HG03521 (cell line): ENCODE measurements around the gene LIMS1.
"Not testable (repeated sequence)": the region's sequence is repeated elsewhere in the genome, so short reads cannot be mapped to it uniquely, and the experiment has no call there.

Experiments
- ATAC-seq: cut with Tn5 transposase; IDR thresholded peaks from one replicate; pipeline ENCODE4 v1.9.1; 2021; ENCODE audit warnings: mild to moderate bottlenecking, moderate library complexity; ENCODE audit not compliant: unreplicated experiment

The LIMS1 gene

DNA sequence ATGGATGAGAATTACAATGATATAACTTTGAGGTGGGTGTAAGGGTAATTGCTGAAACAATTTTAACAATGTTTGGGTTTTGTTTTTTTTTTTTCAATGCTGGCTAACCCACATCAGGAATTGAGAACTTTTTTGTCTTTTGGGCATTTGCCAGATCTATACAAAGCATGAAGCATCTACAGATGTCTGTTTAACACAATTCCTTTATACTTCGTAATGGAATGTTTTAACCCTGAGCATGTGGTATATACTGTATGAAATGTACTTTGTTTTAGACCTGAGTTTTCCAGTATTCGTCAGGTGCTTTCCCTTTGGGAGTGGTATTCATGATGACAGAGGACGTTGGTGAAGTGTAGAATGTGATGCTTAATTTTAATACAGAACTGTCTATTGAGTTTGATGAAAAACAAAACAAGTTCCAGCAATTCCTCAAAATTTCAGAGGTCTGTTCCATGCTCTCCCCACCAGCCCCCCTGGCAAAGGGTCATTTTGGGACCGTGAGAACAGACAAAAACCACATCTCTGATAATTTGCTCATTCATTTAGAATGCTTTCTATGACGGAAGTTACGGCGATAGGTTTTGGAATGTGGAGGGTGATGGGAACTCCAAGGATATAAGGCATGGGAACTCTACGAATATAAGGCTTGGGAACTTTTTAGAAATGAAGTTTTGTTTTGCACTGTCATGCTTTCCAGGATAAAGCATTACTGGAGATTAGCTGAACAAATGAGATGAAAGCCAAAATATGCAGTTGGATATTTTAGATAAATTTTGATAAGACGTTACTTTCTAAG is 14.1 kb downstream of the LIMS1 start:
- no peak for ATAC-seq

DNA sequence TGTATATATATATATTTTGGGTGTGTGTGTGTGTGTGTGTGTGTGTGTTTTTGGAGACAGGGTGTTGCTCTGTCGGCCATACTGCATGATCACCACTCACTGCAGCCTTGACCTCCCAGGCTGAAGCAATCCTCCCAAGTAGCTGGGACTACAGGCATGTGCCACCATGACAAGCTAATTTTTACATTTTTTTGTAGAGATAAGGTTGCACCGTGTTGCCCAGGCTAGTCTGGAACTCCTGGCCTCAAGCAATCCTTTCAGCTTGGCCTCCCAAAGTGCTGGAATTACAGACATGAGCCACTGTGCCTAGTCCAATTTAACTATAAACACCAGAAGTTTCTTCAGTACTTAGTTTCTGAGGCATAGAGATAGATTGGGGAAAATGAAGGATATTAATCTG is 18.3 kb downstream of the LIMS1 start:
- no peak for ATAC-seq

DNA sequence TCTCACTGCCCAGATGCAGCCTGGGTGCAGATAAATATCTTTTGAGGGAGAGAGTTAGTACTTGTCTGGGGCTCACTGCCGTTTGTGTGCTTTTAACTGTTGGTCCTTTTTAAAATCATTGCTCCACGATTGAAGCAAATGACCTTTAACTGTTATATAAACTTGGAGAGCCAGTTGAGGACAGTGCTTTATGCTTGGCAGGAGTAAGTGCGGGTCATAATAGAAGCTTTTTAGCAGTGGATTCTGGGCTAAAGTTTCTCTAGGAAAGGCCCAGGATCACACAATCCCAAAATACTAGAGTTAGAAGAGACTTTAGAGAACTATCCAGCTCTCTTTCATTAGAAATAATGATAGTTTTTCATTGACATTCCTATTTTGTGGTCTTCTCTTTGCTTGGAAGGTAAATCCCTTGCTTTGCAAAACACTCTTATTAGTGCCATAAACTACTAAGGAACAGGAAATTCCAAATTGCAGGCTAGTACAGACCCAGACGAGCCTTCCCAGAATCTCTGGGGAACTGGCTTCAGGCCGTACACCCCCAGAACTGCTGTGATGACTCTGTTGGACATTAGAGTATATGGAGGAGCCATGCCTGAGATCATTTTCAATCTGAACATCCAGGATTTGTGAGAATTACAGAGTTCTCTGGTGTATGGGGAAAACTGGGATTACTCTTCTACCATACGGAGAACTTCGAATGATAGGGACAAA is 19.1 kb downstream of the LIMS1 start:
- ATAC-seq = no peak

DNA sequence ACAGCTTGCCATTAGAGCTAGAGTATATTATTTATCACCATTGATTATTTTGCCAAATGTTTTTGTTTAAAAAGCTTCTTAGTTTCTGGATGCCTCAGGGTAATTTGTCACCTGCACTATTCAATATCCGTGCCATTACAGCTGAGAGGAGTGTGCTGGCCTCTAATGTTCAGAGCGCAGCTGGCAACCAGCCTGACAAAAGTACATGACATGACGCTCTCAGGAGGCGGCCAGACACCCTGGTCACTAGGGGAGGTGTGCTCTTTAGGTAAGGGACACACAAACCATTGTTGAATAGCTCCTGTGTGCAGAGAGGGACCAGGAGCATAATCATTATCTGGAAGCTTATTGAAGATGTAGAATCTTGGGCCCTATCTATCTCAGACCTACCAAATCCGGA is 20.3 kb downstream of the LIMS1 start:
- no peak for ATAC-seq

DNA sequence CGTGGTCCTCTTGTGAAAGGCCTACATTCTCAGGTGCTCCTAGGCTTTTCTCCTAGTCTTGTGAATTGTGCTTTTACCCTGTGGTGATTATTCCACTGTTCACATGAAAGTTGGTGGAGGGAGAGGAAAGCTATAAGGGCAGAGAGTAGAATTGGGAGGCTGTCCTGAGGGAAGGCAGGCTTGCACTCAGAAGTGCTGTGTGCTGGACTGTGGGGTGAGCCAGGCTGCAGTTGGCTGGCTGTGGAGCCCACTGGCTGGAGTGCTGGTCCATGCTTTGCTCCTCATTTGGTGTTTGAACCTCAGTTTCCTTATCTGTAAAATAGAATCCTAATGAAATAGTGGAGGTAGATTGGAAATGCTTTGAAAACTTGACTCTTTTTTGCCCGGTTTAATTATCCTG is 21.3 kb downstream of the LIMS1 start:
- no peak for ATAC-seq

DNA sequence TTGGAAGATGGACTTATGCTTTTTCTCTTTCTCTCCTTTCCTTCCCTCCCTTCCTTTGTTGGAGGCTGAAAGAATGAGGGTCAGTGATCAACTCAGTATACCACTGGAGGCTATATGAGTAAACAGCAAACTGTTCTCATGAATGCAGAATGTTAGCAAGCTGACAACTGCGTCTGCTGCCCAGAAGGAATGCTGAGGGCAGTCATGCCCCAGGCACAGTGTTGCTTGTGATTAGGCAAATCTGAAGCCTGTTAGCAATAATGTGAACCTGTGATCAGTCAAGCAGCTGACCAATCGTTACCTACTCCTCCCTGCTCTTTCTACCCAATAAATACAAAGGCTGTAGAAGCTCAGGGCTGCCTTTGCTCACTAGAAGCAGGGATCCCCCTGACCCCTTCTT is 22.3 kb downstream of the LIMS1 start:
- ATAC-seq = not testable (repeated sequence)

DNA sequence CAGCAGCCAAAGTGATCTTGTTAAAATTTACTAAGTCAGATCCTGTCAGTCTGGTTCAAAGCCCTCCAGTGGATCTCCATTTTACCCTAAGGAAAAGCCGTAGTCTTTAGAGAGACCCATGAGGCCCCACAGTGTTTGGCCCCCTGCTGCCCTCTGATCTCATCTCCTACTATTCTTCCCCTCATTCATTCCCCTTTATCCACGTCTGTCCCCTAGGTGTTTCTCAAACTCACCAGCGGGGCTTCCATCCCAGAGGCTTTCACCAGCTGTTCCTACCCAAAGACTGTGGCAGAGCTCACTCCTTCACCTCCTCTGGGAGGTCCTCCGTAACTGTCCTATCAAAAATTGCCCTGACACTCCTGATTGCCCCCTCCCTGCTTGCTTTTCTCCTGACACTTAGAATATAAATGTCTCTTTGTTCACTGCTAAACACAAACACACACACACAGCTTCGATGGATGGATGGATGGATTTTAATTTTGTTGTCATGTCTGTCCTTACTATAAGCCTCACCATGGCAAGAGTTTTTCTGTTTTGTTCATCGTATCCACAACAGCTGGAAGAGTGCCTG is 26.1 kb downstream of the LIMS1 start:
- ATAC-seq = no peak

DNA sequence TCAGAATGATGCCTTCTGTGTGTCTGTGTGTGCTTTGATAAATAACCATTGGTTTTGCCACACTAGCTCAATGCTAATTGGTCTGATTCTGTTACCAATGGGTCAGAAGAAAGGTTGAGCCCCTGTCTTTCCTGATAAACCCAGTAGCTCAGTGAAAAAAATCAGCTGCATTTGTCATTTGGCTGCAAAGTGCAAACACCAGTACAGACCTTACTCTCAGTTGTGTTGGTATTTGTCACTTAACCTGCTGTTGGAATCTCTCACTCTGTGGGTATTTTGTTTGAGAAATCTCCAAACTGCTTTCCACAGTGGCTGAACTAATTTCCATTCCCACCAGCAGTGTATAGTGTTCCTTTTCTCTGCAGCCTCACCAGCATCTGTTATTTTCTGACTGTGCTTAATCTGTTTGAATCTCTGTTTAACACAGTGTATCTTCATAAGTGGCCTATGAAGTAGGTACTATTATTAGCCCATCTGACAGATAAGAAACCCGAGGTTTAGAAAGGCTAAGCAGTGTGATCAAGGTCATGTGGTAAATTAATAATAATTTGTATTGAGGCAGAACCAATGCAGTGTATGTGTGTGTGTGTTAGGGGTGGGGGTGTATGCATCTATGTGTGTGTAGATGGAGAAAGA is 26.7 kb downstream of the LIMS1 start:
- no peak for ATAC-seq

DNA sequence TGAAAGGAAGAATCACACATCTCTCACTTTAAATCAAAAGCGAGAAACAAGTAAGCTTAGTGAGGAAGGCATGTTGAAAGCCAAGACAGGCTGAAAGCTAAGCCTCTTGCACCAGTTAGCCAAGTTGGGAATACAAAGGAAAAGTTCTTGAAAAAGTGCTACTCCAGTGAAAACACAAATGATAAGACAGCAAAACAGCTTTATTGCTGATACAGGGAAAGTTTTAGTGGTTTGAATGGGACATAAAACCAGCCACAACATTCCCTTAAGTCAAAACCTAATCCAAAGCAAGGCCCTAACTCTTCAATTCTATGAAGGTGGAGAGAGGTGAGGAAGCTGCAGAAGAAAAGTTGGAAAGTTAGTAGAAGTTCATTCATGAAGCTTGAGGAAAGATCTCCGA is 28.0 kb downstream of the LIMS1 start:
- no peak for ATAC-seq

DNA sequence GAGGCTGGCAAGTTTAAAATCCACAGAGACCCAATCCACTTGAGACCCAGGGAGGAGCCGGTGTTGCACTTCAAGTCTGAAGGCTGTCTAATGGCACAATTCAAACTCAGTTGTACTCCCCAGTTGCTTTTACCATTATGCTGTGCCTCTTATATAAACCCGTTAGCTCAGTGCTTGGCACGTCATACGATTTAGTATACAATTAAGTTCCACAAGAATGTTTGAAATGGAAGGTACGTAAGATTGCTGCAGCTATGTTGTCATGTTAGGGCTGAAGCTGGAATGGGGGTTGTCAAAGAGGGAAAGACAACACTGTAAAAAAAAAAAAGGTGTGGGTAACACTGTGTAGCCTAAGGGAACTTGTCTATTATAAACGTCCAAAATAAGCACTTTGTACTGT is 30.2 kb downstream of the LIMS1 start:
- ATAC-seq = no peak

DNA sequence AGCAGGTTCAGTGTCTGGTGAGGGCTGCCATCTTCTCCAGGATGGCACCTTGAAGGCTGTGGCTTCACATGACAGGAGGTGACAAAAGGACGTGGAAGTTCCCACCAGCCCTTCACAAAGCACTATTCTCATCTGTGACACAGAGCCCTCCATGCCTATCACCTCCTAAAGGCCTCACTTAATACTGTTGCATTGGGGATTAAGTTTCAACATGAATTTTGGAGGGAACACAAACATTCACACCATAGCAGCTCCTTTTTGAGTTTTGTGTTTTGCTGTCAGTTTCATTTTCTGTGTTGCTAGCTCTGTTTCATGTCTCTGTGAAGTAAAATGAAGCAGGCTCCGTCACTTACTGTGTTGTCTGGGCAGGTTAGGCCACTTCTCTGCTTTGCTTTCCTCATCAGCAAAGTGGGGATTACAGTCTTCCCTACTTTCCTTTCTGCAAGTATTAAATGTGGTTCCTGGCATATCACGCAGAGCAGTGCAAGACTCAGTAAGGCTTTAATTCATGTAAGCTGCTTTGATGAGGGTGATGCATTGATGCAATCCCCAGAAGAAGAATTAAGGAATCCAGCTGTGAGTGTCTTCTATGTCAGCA is 31.6 kb downstream of the LIMS1 start:
- peak; percentile 71 for ATAC-seq

DNA sequence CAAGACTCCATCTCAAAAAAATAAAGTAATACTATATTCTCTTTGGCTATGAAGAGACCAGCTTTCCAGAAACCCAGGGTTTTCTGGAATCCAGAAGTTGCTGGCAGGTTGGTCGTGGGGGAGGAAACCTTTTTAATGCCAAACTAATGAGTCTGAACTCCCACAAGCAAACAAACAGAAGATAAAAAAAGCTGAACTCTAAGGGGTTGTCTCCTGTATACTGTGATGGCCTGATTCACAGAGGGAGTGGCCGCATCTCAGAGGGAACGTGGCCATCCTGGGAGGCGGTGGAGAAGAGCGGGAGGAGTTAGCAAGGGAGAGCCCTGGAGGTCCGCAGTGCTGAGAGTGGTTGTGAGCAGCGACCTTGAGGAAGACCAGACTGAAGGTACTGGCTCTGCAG is 36.1 kb downstream of the LIMS1 start:
- no peak for ATAC-seq

DNA sequence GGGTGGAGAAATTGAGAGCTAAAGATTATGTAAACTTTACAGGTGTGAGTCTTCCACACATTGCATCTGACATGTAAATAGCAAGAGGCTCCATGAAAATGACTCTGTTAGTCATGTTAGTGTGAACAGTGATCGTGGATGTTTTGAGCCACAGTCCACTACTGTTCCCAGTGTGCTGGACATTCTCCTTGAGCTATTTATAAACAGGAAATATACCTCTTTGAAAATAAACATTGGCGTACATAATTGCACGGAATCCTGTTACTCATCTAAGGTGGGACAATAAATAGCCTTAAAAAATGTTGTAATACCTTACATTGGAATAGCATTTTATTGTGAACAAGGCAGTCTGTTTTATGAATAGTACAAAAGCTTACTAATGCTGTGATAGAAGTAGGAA is 37.0 kb downstream of the LIMS1 start:
- no peak for ATAC-seq

DNA sequence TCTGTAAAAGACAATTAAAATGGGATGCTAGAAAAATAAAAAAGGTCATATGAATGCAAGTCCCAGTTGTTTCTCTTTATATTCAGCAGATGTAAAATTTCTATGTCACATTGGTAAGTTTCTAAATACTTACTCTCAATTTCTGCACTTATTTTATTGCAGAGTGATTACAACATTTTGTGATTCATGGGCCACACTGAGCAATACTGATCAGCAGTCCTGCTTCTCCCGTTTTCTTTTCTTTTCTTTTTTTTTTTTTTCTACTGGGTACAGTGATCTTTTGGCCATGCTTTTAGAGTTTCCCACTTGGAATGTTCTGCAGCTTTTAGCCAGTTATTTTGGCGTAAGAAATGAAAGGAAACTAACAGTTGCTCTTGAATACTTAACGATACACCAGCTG is 38.8 kb downstream of the LIMS1 start:
- ATAC-seq = no peak

DNA sequence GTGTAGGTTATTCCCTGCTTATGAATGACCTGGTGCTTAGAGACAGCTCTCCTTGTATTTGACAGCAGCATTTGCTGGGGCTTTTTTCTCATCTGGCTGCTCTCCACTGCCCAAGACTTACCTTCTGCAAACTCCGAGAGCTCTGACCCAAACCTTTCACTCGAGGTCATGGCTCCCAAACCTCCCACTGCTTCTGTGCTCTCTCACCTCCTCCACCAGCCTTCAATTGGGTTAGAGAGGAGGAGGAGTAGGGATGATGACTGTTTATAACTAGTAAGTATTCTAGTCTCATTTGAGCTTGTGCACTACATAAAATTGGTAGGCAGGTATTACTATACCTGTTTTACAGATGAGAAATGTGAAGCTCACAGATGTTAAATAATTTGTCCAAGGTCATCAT is 40.1 kb downstream of the LIMS1 start:
- no peak for ATAC-seq

DNA sequence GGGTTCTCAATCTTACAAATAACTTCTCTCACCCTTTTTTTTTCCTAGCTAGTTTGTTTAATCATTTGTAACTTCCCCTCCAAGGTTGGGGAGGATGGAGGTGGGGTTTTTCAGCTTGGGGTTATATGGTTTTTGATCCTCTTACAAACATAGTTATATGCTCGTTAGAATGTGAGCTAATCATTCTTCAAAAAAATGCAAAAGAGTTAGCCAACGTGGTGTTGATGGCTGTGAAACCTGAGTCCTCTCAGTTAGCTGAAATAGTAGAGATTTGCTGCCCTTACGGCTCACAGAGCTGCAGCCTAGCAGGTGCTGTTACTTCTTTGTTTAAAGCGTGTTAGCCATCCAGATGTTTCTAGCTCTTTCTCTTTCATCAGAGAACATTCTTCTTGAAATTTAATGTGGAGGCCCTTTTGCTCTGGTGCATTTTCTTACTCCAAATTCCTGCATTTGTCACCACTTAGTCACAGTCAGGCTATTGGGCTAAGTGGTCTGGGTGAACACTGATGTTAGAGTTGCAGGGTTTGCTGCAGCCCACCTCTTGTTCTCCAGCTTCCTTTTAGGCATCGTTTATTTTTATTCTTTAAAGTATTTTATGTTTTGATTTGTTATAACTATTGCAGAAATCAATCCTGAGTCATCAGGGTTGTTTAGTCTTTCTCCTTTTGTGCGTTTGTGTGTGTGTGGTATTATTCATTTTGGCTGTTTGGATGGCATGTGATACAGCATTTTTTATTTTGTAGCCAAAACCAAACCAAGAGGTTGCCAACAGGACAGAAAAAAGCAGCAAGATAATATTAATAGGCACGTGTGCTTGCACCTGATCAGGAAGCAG is 41.1 kb downstream of the LIMS1 start:
- peak; percentile 88 for ATAC-seq

DNA sequence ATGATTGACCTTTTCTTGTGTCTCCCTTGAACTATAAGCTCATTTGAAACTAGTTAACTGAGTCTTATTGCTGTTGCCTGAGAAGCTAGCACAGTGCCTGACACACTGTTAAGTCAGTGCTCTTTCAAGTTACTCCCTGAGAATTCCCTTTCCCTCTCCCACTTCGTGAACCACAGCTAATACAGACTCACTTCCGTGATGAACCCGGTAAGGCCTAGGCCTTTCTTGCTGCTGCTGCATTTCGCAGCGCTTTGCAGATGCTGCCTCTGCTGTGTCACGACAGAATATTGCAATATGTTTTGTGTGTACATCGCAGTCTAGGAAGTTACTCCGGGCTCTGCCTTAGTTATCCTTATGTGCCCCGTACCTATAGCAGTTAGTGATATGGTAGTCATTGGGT is 42.8 kb downstream of the LIMS1 start:
- no peak for ATAC-seq

DNA sequence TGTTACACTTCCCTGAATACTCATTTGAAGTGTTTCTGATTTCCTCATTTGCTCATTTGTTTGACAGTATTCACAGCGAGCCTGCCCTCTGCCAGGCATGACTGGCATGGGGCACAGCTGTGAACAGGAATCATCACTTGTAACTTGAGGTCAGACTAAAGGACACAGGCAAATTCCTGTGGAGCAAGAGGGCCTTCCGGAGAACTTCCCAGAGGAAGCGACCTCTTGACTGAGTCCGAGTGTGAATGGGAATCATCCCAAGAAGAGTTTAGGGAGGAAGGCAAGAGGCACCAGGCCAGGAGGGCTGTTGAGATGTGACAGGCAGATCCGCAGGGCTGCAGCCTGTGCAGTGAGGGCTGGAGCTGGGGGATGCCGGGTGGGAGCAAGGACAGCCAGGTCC is 45.4 kb downstream of the LIMS1 start:
- no peak for ATAC-seq

DNA sequence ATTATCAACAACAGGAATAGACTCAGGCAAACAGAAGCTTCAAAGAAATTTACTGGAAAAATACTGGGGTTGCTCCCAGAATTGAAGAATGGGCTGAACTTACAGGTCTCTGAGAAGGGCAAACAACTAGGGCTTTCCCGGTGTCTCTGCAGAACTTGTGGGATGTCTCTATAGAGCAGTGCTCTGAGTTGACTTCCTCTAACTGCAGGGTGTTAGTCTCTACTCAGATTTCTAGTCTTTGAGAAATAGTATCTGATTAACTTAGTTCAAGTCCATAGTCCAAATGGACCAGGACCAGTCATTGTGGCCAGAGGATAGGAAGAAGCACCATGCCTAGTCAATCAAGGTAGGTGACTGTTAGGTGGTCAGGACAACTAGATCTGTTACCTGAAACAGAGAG is 45.8 kb downstream of the LIMS1 start:
- ATAC-seq = no peak

DNA sequence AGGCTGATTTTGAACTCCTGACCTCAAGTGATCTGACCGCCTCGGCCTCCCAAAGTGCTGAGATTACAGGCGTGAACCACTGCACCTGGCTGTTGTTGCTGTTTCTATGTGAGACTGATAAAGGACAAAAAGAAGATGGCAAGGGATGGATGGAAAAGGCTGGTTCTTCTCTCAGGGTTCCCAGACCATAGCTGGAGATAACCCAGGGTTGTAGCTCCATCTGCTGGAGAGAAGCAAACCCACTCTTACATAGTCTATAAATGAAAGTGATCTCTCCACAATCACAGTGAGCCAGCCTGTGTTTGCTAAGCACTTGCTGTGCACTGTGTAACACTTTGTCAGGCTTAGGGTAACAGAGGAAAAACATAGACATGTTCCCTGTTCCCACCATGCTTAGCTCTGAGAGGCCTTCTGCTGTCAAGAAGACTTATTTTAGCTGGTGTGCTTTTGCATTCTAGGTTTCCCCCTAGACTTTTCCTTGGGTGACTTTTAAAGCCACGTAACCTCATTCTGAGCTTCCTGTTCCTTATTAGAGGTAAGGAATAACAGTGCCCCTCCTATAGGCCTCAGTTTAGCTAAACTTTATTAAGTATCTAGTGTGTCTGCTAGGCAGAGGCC is 49.7 kb downstream of the LIMS1 start:
- peak; percentile 72 for ATAC-seq
